Stimulated activated CD8-positive, alpha-beta memory T cell treated with anti-CD3 and anti-CD28 coated beads, Interleukin-7, amount 100 ng/mL, for 4 hours (primary cell): ENCODE results near the gene C6orf15.

Experiments
- DNase-seq, 2 donors: peaks; one replicate each; pipeline ENCODE4 v3.0.0-alpha.2; 2020; ENCODE audit warnings: low read depth in 2 of 2

Gene C6orf15

DNA sequence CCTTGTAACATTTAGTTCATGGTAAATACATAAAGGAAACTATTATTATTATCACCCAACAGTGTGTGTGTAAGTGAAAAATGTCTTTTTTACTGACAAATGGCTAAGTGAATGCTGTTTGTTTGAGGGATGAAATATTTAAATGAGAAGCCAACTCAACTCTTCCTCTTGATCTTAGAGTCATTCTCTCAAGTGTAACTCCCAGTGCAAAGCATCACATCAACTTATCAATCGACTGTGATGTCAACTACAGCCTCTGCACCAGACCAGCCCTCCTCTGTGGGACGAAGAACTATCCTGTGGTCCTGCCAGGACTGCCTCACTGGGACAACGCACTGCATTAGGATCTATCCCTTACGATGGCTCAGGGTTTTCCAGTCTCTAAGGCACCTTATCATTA is 5.3 kb downstream of the C6orf15 start:
- no peak for DNase-seq

DNA sequence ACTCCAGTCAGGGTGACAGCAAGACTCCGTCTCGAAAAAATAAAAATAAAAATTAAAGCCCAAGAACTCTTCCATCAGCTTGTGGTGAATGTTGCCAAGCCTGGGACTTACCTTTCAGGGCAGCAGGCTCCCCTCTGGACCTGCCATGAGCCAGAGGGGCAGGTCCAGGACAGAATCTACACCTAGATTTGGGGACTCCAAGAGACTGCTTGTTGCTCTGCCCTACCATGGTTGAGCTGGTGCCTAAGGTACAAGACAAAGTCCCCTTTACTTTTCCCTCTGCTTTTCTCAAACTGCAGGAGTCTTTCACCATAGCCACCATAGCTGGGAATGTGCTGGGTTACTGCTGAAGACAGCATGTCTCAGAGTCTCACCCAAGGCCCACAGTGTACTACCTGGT is 9.2 kb downstream of the C6orf15 start:
- no peak for DNase-seq

DNA sequence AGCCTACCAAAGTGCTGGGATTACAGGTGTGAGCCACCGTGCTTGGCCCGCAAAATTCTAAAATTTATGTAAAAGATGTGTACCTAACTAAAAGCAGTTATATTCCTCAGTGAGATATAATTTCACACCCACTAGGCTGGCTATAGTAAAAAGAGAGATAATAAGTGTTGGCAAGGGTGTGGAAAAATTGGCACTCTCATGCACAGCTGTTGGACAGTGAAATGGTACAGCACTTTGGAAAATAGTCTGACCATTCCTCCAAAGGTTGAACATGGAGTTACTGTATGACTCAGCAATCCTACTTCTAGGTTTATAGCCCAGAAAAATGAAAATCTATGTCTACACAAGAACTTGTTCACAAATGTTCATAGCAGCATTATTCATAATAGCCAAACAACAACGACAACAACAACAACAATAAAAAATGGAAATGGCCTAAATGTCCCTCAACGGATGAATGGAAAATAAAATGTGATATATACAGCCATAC is 13.9 kb downstream of the C6orf15 start:
- DNase-seq = no peak

GRCh38 chr6:31096656-31097055 is 15.7 kb downstream of the C6orf15 start:
- no peak for DNase-seq

GRCh38 chr6:31096215-31096614 is 16.2 kb downstream of the C6orf15 start:
- DNase-seq = no peak

DNA sequence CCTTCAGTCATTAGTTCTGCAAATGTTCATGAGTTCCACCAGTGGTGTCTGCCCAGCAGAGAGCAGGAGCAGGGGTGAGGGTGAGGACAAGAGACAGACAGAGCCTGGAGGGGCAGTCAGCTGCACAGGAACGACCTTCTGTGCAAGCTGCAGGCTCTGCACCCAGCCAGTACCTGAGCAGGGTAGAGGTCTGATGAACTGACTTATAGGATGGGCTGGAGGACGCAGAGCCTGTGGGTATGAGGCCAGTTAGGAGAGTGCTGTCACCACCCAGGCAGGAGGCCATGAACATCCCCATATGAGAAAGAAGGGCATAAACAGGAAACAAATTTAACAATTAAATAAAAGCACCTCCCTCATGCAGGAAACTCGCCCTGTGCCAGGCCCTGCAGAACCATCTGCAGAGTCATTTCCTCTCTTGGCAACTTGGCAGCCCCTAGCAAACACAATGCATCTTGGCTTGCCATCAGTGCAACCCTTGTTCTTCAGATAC is 17.9 kb downstream of the C6orf15 start:
- no peak for DNase-seq

DNA sequence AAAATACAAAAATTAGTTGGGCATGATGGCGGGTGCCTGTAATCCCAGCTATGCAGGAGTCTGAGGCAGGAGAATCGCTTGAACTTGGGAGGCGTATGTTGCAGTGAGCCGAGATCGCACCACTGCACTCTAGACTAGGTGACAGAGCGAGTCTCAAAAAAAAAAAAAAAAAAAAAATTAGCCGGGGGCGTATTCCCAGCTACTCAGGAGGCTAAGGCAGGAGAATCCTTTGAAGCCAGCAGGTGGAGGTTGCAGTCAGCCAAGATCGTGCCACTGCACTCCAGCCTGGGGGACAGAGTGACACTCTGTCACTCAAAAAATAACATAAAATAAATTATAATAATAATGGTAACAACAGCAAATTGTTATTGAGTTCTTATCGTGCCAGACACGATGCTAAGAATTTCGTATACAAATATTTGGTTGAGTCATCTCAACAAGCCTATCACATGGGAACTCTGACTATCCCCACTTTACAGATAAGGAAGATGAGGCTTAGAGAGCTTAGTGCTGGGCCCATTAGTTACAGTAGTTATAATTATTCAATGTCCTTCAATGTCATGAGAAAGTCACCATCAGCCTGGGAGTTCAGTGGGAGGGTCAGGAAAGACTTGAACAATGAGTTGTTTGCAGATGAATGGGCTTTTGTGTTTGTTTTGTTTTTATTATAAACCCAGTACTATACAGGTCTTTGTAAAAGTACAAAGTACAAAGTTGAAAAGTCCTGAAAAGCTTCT is 19.4 kb downstream of the C6orf15 start:
- DNase-seq = no peak

GRCh38 chr6:31092238-31092637 is 20.1 kb downstream of the C6orf15 start:
- no peak for DNase-seq

GRCh38 chr6:31091680-31092079 is 20.7 kb downstream of the C6orf15 start:
- DNase-seq = no peak

DNA sequence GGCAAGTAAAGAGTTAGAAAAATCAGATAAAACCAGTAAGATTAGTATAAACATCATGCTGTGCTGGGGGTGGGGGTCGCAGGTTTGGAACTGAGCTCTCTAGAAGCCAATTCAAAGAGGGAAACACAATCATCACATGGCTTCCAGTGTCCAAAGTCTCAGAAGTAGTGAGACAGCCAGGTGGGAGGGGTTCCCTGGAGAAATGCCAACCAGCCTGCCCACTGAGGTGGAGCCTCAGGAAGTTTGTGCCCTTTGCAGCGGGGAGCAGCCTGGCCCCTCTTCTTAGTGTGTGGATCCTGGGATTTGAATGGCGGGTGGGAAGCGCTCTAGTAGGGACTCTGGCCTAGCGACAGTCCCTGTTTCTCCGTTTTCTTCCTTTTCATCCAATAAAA is 21.4 kb downstream of the C6orf15 start:
- no peak for DNase-seq

- DNase-seq = no peak
Measured at GRCh38 chr6:31090275-31090972, 22.0 kb downstream of the C6orf15 start.

GRCh38 chr6:31087494-31088089 is 24.8 kb downstream of the C6orf15 start:
- peak; percentile 68 to 88 for DNase-seq

DNA sequence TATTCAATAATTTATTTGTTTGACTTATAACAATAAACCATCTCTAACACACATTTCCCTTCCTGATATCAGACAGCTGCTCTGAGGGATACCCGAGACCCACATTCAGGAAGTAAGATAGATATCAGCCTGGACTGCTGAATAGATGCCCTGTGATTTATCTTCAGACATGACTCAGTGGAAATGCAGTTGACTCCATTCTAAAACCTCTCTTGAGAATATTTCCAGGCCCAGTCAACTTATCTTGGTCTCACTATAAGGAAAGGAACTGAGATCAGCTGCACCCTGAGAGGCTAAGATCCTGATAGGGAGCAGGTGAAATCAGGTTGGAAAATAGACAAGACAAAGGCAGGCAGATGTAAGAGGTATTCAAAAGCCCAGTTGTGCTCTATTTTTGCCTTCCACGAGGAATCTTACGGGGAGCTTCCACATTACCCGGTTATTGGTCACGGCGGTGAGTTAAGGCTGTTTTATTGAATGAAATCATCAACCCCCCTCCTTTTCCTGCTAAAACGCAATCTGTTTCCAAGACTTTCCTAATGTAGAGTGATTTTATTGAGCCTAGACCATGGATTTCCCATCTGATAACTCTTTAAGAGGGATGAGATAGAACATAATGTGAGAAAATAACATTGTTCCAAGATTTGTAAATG is 25.5 kb downstream of the C6orf15 start:
- DNase-seq = no peak

GRCh38 chr6:31083742-31084354 is 28.5 kb downstream of the C6orf15 start:
- DNase-seq = no peak

GRCh38 chr6:31081872-31082271 is 30.5 kb downstream of the C6orf15 start:
- DNase-seq = no peak

- DNase-seq = peak; percentile 37 to 46
Measured at GRCh38 chr6:31079656-31080261, 32.6 kb downstream of the C6orf15 start.

DNA sequence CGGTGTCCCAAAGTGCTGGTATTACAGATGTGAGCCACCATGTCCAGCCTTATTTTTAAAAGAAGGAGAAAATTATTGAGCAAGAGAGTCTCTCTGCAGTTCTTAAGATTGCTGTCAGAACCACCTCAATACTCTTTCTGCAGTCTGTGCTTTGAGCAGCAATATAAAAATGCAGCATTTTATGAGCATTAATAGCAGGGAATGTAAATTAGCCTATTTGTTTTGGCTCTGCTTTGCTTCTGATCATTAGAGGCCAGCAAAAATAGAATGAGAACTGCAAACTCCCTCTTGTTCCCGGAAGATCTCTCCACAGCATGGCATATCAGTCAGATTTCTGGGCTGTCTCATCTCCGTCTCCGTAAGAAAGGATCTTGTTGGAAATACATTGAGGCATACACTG is 35.8 kb downstream of the C6orf15 start:
- no peak for DNase-seq

DNA sequence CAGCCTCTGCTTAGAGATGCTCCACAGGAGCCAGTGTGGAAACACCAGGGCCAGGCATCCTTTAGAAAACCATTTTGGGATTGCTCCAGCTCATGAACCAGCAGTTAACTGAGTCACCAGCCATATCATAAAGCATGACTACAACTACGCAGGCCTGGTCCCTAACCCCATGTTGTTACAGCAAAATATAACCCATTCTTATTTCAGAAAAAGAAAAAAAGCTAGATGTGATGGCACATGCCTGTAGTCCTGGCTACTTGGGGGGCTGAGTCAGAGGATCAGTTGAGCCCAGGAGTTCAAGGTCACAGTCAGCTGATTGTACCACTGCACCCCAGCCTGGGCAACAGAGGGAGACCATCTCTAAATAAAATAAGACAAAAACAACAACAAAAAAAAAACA is 36.8 kb downstream of the C6orf15 start:
- DNase-seq = no peak

DNA sequence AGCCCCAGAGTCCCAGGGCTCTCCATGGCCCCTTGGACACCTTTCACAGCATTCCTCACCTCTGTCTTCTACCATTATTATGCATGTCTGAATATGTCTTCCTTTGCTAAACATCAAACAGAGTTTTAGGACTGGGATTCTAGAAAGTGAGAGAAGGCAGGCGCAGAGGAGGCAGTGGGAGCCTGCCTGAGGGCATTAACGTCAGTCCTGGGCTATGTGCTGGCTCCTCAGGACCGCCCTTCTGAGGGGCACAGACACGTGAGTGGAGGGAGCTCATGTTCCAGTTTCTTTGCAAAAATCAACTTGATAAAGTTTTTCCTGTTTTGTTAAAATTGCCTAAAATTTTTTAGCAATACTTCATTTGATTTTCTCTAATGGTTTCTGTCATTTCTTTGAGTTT is 38.0 kb downstream of the C6orf15 start:
- DNase-seq = no peak

- DNase-seq = no peak
Measured at GRCh38 chr6:31070711-31071197, 41.6 kb downstream of the C6orf15 start.

DNA sequence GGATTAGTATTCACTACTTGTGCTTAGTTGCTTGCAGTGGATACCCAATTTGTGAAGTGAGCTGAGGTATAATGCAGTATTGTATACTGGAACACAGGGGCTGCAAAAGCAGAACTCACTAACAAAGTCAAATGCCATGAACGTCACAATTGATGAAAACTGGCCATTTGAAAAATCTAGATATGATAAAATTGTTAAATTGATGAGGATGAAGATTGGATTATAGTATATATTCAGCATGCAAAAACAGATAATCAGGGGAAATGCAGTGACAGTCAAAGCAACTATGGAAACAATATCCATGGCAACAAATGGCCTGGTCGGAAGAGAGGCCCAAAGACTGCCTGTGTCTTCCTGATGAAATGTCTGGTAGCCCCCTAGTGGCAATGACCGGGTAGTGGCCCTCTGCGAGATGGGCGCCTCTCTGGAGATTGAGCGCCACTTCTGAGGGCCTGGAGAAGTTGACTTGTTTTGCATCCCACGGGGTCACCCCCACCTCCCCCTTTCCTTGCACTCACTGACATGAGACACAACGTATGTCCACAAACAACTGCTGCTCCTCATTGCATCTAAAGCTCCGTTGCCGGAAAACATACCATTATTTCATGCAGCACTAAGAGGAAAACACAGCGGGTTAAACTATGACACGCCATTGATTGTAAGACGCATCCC is 43.6 kb downstream of the C6orf15 start:
- peak; percentile 34 to 46 for DNase-seq
